Keratinocyte (primary cell): Measurements from ENCODE around the gene SIN3B. TPM values are rescaled to one million over a fixed set of nuclear protein-coding genes. Genes with fewer than 3 reads are reported as not detected.

Source experiments
- DNase-seq: peaks from one replicate; pipeline ENCODE4 v3.0.0-alpha.2; 2011; ENCODE audit warnings: low read depth, missing footprints, low spot score
- FAIRE-seq: peaks from 2 replicates; lab custom pipeline; 2011; peaks lifted over from hg19 to GRCh38; lab: Jason Lieb, UNC
- H2AFZ ChIP-seq: 2 replicates; pipeline ENCODE4 v1.6.0; 2012; ENCODE audit warnings: low read length, control low read depth, inconsistent platforms; ENCODE audit not compliant: control insufficient read depth
- H3K27ac ChIP-seq: 2 replicates; pipeline ENCODE4 v1.5.1; 2011; ENCODE audit warnings: low read length; ENCODE audit not compliant: control insufficient read depth, insufficient read depth
- H3K27me3 ChIP-seq: 3 replicates; pipeline ENCODE4 v1.6.0; 2011; ENCODE audit warnings: low read length; ENCODE audit not compliant: control insufficient read depth, insufficient read depth; ENCODE audit errors: extremely low read depth
- H3K36me3 ChIP-seq, 2 experiments: 2 replicates in 1 of 2; 3 replicates in 1 of 2; pipeline ENCODE4 v1.5.1; 2011; ENCODE audit warnings: low read length in 2 of 2, mild to moderate bottlenecking in 1 of 2; ENCODE audit not compliant: control insufficient read depth in 2 of 2, insufficient read depth in 2 of 2; ENCODE audit errors: extremely low read depth in 1 of 2
- H3K4me1 ChIP-seq: 3 replicates; pipeline ENCODE4 v1.5.1; 2011; ENCODE audit warnings: low read length; ENCODE audit not compliant: control insufficient read depth, insufficient read depth; ENCODE audit errors: extremely low read depth
- H3K4me2 ChIP-seq: 3 replicates; pipeline ENCODE4 v1.6.0; 2011; ENCODE audit warnings: low read depth, low read length; ENCODE audit not compliant: control insufficient read depth, insufficient read depth; ENCODE audit errors: extremely low read depth
- H3K4me3 ChIP-seq, 3 experiments: fragments of 200-600 bp in 1 of 3; sonication (generic) in 1 of 3; 2 replicates in 2 of 3; 3 replicates in 1 of 3; pipeline ENCODE4 v1.5.1; 2011 to 2016; ENCODE audit warnings: low read length in 3 of 3, mild to moderate bottlenecking in 3 of 3, control low read depth in 2 of 3, inconsistent platforms in 1 of 3, low read depth in 1 of 3, mixed read lengths in 1 of 3, mixed run types in 1 of 3, moderate library complexity in 1 of 3; ENCODE audit not compliant: control insufficient read depth in 2 of 3, insufficient read depth in 2 of 3; ENCODE audit errors: extremely low read depth in 1 of 3
- H3K79me2 ChIP-seq: 2 replicates; pipeline ENCODE4 v1.6.0; 2012; ENCODE audit warnings: low read length; ENCODE audit not compliant: control insufficient read depth, insufficient read depth
- H3K9ac ChIP-seq: 3 replicates; pipeline ENCODE4 v1.6.0; 2011; ENCODE audit warnings: low read length; ENCODE audit not compliant: control insufficient read depth, insufficient read depth; ENCODE audit errors: extremely low read depth
- H3K9me1 ChIP-seq: 3 replicates; pipeline ENCODE4 v1.6.0; 2011; ENCODE audit warnings: low read length; ENCODE audit not compliant: control insufficient read depth, insufficient read depth; ENCODE audit errors: extremely low read depth
- H3K9me3 ChIP-seq: 2 replicates; pipeline ENCODE4 v1.5.1; 2012; ENCODE audit warnings: low read depth, low read length; ENCODE audit not compliant: control insufficient read depth
- H4K20me1 ChIP-seq: 3 replicates; pipeline ENCODE4 v1.6.0; 2011; ENCODE audit warnings: low read length; ENCODE audit not compliant: control insufficient read depth, insufficient read depth; ENCODE audit errors: extremely low read depth
- CTCF ChIP-seq, 3 experiments: IDR thresholded peaks in 1 of 3; conservative IDR thresholded peaks in 1 of 3; optimal IDR thresholded peaks in 1 of 3; 2 replicates in 2 of 3; 3 replicates in 1 of 3; pipeline versions ENCODE3 to v1.5.1; 2011; ENCODE audit warnings: low read length in 3 of 3, mild to moderate bottlenecking in 3 of 3, moderate library complexity in 2 of 3, control low read depth in 1 of 3, inconsistent platforms in 1 of 3; ENCODE audit not compliant: insufficient read depth in 2 of 3; ENCODE audit errors: extremely low read depth in 1 of 3
- EZH2 ChIP-seq: IDR thresholded peaks from one replicate; pipeline ENCODE4 v1.6.1; 2012; ENCODE audit warnings: inconsistent platforms, mild to moderate bottlenecking, low read length, moderate library complexity
- dilution Hi-C: fragments of 300-500 bp; cut with MboI; formaldehyde crosslinking; loops from one replicate; pipeline ENCODE4 v1.7.0; 2020; ENCODE audit warnings: low sequenced_read_pairs; ENCODE audit not compliant: extremely low pct_ligation_motif_present
- polyA plus RNA-seq, 5 experiments: library from polyadenylated mRNA; depleted of rRNA in 3 of 5; stranded (reverse) in 3 of 5; stranded (forward) in 1 of 5; unstranded in 1 of 5; fragments of >200 nt; gene quantifications; 1 replicate in 1 of 5; 2 replicates in 3 of 5; 3 replicates in 1 of 5; pipeline versions ENCODE4 v1.2.1 to v1.2.3, GENCODE V29; 2011 to 2012; ENCODE audit warnings: missing spikeins in 2 of 5, low read depth in 1 of 5, low replicate concordance in 1 of 5

SIN3B gene
- polyA plus RNA-seq, 1 donor (not counting 4 experiments of a cell fraction or from before 2014, with no cell fraction given) = 30.9 TPM

GRCh38 chr19:16901491-16902175, 72.4 kb downstream of the SIN3B start:
- no peak for FAIRE-seq
- Histone ChIP-seq H3K36me3 (no peaks in the 10 kb centered on the region), H3K4me1 (no peaks in the 10 kb centered on the region), H3K4me3 (no peak overlapping the region), H2AFZ (no peak overlapping the region), H3K27me3 (no peaks in the 10 kb centered on the region), H3K9me1 (no peaks in the 10 kb centered on the region), H4K20me1 (no peaks in the 10 kb centered on the region), H3K27ac (no peak overlapping the region), H3K4me2 (no peak overlapping the region), H3K9ac (no peak overlapping the region), H3K9me3 (no peaks in the 10 kb centered on the region), H3K79me2 (no peaks in the 10 kb centered on the region)
- dilution Hi-C loops = no loop called here
- no peak for DNase-seq
- TF ChIP-seq CTCF (optimal IDR thresholded peaks at IDR 0.05 in 1 of 3, IDR thresholded peaks at IDR 0.05 in 1 of 3, conservative IDR thresholded peaks at IDR 0.05 in 1 of 3; ENCODE audit: extremely low read depth in 1 of 3, insufficient read depth in 2 of 3, low read length in 3 of 3) = no peak
- TF ChIP-seq EZH2 = no peak

- DNase-seq (no peak), FAIRE-seq (no peak)
- Histone ChIP-seq H3K79me2 (no peaks in the 10 kb centered on the region), H3K4me1 (no peaks in the 10 kb centered on the region), H3K9ac (no peak overlapping the region), H3K4me3 (no peak overlapping the region), H3K27ac (no peak overlapping the region), H4K20me1 (no peaks in the 10 kb centered on the region), H3K9me3 (no peaks in the 10 kb centered on the region), H3K27me3 (no peaks in the 10 kb centered on the region), H3K9me1 (no peaks in the 10 kb centered on the region), H3K36me3 (no peaks in the 10 kb centered on the region), H3K4me2 (no peak overlapping the region), H2AFZ (no peak overlapping the region)
- no peak for TF ChIP-seq EZH2
- no peak for TF ChIP-seq CTCF (optimal IDR thresholded peaks at IDR 0.05 in 1 of 3, IDR thresholded peaks at IDR 0.05 in 1 of 3, conservative IDR thresholded peaks at IDR 0.05 in 1 of 3; ENCODE audit: extremely low read depth in 1 of 3, insufficient read depth in 2 of 3, low read length in 3 of 3)
- dilution Hi-C loops = no loop called here
Measured at GRCh38 chr19:16902545-16902944, 73.3 kb downstream of the SIN3B start.
